Activated T-helper 1 cell treated with anti-CD3 and anti-CD28 coated beads, Interleukin-12 subunit alpha, Interleukin-12 subunit beta, Interleukin-2, Interleukin-4 antibody, amounts not matched to agents 30 ng/mL and 10 ng/mL and 1 ng/mL, durations not matched to agents 14 hours and 24 hours and 36 hours (primary cell): Measurements from ENCODE around the gene TRIM14. TPM values are rescaled to one million over a fixed set of nuclear protein-coding genes. Genes with fewer than 3 reads are reported as not detected.

Experiments used
- DNase-seq: peaks from one replicate; pipeline ENCODE4 v3.0.0; 2021; ENCODE audit warnings: low spot score
- H3K27ac Mint-ChIP-seq: one replicate; pipeline ENCODE4 v1.8.0; 2021; ENCODE audit warnings: mild to moderate bottlenecking, mixed read lengths
- H3K27me3 Mint-ChIP-seq: one replicate; pipeline ENCODE4 v1.8.0; 2022; ENCODE audit warnings: mild to moderate bottlenecking, moderate library complexity, mixed read lengths; ENCODE audit not compliant: insufficient read depth
- H3K36me3 Mint-ChIP-seq: one replicate; pipeline ENCODE4 v1.8.0; 2021; ENCODE audit warnings: low read depth, mixed read lengths
- H3K4me1 Mint-ChIP-seq: one replicate; pipeline ENCODE4 v1.8.0; 2021; ENCODE audit warnings: low read depth, mixed read lengths
- H3K4me3 Mint-ChIP-seq: one replicate; pipeline ENCODE4 v1.8.0; 2021; ENCODE audit warnings: mild to moderate bottlenecking, moderate library complexity, mixed read lengths
- H3K9me3 Mint-ChIP-seq: one replicate; pipeline ENCODE4 v1.8.0; 2021; ENCODE audit warnings: mixed read lengths
- intact Hi-C: fragments of 100-400 bp; cut with micrococcal nuclease; formaldehyde crosslinking; loops from one replicate; pipeline ENCODE4 v1.15.1; 2024
- total RNA-seq: library from RNA; stranded (reverse); gene quantifications from 2 replicates; pipeline ENCODE4 v1.2.3, GENCODE V29; 2022

TRIM14 gene, protein sequence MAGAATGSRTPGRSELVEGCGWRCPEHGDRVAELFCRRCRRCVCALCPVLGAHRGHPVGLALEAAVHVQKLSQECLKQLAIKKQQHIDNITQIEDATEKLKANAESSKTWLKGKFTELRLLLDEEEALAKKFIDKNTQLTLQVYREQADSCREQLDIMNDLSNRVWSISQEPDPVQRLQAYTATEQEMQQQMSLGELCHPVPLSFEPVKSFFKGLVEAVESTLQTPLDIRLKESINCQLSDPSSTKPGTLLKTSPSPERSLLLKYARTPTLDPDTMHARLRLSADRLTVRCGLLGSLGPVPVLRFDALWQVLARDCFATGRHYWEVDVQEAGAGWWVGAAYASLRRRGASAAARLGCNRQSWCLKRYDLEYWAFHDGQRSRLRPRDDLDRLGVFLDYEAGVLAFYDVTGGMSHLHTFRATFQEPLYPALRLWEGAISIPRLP
- 41.7 and 42.0 TPM in 2 replicates for total RNA-seq

DNA sequence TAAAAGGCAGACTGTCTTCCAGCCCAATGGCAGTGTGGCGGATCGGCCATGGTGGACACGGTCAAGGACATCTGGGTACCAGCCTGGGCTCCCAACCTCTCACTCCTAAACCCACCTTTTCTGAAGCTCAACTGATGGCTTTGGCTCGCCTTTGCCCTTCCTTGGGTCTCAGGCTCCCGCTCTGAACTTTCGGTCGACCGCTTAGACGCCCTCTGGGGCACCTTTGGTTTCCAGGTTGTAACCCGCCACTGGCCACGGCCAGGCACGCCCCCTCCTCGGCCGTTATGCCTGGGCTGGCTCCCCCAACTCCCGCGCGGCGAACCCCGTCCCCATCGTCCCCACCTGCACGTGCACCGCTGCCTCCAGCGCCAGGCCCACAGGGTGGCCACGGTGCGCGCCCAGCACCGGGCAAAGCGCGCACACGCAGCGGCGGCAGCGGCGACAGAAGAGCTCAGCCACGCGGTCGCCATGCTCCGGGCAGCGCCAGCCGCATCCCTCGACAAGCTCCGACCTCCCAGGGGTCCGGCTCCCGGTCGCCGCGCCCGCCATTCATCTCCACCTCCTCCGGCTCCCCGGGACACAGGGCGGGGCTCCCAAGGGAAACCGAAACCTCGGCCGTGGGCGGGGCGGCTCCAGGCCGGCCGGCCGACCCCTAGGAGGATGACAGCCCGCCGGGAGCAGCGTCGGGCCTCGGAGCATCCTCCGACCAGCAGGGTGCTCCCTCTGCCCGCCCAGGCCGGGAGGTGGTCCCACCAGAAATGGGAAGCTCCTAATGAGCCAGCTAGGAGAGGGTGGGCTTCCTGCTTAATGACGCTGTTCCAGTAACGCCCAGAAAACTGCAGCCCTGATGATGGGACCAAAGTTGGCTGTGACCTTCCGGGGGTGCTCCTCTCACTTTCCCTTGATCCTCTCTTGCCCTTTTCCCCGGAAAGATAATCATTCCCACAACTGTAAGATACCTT, at the start of gene TRIM14:
TRIM14 (minus strand) TSS at position 583 of the 962 bp plus-strand sequence; CDS start at position 549, 34 bp downstream.
- Mint-ChIP-seq H3K27me3 (no peaks in the 10 kb centered on the region), H3K4me3 (peak within 1 kb of the TSS; percentile 95), H3K9me3 (no peaks in the 10 kb centered on the region), H3K4me1 (peaks cover 42% of the 10 kb centered on the region), H3K36me3 (peaks cover 11% of the 10 kb centered on the region), H3K27ac (peak within 1 kb of the TSS; percentile 98)
- DNase-seq, result peak; percentile 71
- intact Hi-C loops, result loop anchor here (1.0 to 10.0 kb wide), 5 partner anchors 17 to 1106 kb away; partner anchors contain the start of genes ALG2, SEC61B, TBC1D2 and TRMO

DNA sequence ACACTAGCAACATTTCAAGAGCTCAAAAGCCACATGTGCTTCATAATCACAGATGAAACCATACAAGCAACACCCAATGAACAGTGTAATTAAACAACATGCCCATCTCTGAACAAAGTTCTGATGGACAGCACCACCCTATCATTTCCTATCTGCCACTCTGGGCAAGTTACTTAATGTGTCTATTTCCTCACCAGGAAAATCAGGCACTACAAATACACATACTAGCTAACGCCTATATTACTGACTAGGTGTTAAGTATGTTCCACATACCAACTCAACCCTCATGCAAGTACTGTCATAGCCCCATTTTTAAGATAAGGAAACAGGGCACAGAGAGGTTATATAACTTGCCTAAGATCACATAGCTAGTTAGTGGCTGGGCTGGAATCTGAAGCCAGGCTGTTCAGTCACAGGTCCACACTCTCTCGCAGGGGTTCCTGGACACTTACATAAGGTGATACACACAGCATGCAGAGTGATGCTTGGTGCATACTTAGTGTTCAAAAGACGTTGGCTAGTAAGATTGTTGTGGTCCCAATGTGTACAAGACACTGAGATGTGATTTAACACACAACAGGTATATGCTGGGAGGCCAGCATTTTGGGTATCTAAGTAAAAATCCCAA, 49.2 kb upstream of the TRIM14 start:
- peaks cover 13% of the 10 kb centered on the region for H3K4me1 Mint-ChIP-seq
- peaks cover 2% of the 10 kb centered on the region for H3K27me3 Mint-ChIP-seq
- no peak overlapping the region for H3K27ac Mint-ChIP-seq
- no peak overlapping the region for H3K4me3 Mint-ChIP-seq
- no peaks in the 10 kb centered on the region for H3K36me3 Mint-ChIP-seq
- intact Hi-C loops, result no loop called here
- H3K9me3 Mint-ChIP-seq, result no peaks in the 10 kb centered on the region
- no peak for DNase-seq

DNA sequence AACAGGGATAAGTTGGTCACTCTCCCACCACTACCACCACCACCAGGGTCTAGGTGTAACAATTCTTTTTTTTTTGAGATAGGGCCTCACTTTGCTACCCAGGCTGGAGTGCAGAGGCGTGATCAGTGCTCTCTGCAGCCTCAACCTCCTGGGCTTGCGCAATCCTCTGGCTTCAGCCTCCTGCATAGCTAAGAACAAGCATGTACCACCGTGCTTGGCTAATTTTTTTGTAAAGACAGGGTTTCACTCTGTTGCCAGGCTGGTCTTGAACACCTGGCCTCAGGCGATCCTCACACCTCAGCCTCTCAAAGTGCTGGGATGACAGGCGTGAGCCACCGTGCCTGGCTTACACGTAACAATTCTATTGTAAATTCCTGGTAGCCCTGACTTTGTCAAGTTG, 45.9 kb upstream of the TRIM14 start:
- no peaks in the 10 kb centered on the region for H3K9me3 Mint-ChIP-seq
- DNase-seq, result no peak
- peaks cover 2% of the 10 kb centered on the region for H3K27me3 Mint-ChIP-seq
- H3K4me1 Mint-ChIP-seq, result peaks cover 9% of the 10 kb centered on the region
- intact Hi-C loops, result no loop called here
- H3K36me3 Mint-ChIP-seq, result no peaks in the 10 kb centered on the region
- no peak overlapping the region for H3K27ac Mint-ChIP-seq
- no peak overlapping the region for H3K4me3 Mint-ChIP-seq

DNA sequence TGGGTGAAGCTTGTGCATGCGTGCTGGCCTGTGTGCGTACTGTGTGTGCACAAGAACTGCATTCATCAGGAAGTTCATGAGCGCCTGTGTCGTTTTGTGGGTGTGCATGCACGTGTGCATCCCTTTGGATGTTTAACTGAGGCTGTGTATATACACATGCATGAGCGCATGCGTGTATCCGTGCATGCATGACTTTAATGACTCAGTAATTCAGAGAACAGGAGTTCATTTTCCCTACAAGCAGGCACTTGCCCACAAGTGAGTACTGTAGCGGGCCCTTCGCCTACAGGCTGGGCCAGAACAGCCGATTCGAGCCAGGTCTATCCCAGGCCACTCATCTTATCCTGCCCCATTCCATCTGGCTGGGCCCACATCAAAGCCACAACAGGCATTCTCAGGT, 43.6 kb upstream of the TRIM14 start:
- Mint-ChIP-seq H3K27me3 (peaks cover 2% of the 10 kb centered on the region), H3K9me3 (no peaks in the 10 kb centered on the region), H3K27ac (no peak overlapping the region), H3K4me1 (peaks cover 6% of the 10 kb centered on the region), H3K4me3 (no peak overlapping the region), H3K36me3 (no peaks in the 10 kb centered on the region)
- no peak for DNase-seq
- intact Hi-C loops, result no loop called here

DNA sequence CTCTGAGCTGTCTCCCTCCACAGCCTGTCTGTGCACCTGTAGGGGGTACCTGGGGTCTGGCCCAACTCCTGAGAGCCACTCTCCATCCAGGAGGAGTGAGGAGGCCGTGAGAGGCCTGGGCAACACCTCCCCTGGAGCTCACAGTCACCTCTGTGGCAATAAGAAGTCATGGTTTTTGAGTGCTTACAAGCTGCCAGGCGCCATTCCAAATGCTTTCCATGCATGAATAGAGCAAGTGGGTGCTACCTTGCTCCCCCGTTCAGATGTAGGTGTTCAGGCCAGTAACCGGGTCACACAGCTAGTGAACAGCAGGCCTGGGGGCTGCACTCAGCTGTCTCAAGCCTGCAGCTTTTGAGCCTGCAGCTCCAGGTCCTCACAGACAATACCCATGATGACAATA, 42.8 kb upstream of the TRIM14 start:
- Mint-ChIP-seq H3K4me1 (peaks cover 6% of the 10 kb centered on the region), H3K4me3 (no peak overlapping the region), H3K9me3 (no peaks in the 10 kb centered on the region), H3K27me3 (no peaks in the 10 kb centered on the region), H3K27ac (no peak overlapping the region), H3K36me3 (no peaks in the 10 kb centered on the region)
- intact Hi-C loops, result no loop called here
- no peak for DNase-seq

DNA sequence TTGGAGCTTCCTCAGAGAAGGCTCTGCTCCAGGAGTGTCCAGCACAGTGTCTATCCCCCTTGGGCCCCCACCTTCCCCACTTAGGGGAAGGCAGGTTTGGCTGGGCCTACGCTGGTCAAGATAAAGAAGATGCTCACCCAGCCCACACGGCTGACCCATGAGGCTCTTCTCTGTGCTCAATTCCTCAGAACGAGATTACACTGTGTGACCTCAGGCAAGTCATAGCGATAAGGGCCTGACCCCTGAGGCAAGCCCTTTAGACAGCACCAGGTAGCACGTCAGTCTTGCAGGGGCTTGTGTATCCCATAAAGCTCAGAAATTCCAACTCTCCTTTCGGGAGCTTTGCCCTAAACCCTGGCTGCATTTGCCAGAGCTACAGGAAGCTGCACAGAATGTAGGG, 40.8 kb upstream of the TRIM14 start:
- Mint-ChIP-seq H3K27me3 (no peaks in the 10 kb centered on the region), H3K4me1 (peaks cover 6% of the 10 kb centered on the region), H3K27ac (no peak overlapping the region)

DNA sequence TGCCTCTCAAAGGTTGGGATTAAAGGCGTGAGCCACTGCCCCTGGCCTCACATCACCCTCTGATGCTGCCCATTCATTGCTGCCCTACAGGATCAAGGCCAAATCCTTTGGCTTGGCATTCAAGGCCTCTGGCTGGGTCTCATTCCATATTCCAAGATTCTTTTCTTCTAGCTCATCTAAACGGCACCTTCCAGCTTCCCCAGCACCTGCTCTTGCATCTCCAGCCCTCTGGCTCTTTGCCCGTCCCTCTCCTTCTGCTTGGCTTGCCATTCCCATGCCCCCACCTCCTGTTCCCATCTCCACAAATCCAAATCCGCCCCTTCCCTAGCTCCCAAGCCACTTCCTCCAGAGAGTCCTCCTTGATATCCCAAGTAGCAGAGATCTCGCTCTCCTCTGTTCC, 40.3 kb upstream of the TRIM14 start:
- no peak overlapping the region for H3K4me3 Mint-ChIP-seq
- no peak overlapping the region for H3K27ac Mint-ChIP-seq
- intact Hi-C loops, result no loop called here

More for the DNA sequence above, 40.8 kb upstream of the TRIM14 start:
- no peaks in the 10 kb centered on the region for H3K9me3 Mint-ChIP-seq
- intact Hi-C loops, result no loop called here
- no peak overlapping the region for H3K4me3 Mint-ChIP-seq
- no peak for DNase-seq
- no peaks in the 10 kb centered on the region for H3K36me3 Mint-ChIP-seq

DNA sequence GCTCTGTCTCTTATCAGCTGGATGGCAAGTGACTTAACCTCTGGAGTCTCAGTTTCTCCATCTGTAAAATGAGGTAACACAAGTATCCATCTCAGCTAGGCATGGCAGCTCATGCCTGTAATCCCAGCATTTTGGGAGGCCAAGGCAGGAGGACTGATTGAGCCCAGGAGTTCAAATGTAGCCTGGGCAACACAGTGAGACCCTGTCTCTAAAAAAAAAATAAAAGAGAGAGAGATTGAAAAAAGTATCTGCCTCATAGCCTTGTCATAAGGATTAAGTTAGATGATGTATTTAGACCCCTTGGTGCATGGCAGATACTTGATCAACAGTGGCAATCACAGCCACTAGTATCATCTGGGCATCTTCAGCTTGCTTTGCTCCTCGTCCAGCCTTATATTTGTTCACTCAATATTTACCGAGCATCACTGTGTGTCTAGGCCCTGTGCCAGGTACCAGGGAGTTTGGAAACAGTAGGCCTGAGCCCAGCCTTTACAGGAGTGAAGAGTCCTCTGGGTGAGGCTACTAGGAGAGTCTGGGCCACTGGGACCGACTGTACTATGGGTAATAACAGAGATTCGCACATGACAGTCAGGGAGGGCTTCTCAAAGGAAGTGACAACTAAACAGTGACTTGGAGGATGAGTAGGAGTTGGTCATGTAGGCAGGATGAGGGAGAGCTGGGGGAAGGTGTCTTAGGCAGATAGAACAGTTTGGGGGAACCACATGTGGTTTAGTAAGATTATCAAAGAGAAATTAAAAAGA, 39.2 kb upstream of the TRIM14 start:
- Mint-ChIP-seq H3K27me3 (no peaks in the 10 kb centered on the region), H3K4me3 (no peak overlapping the region), H3K9me3 (no peaks in the 10 kb centered on the region), H3K4me1 (peaks cover 6% of the 10 kb centered on the region), H3K36me3 (no peaks in the 10 kb centered on the region), H3K27ac (no peak overlapping the region)
- intact Hi-C loops, result no loop called here
- DNase-seq, result no peak

More for the DNA sequence above, 40.3 kb upstream of the TRIM14 start:
- Mint-ChIP-seq H3K9me3 (no peaks in the 10 kb centered on the region), H3K36me3 (no peaks in the 10 kb centered on the region), H3K4me1 (peaks cover 6% of the 10 kb centered on the region), H3K27me3 (no peaks in the 10 kb centered on the region)
- no peak for DNase-seq

DNA sequence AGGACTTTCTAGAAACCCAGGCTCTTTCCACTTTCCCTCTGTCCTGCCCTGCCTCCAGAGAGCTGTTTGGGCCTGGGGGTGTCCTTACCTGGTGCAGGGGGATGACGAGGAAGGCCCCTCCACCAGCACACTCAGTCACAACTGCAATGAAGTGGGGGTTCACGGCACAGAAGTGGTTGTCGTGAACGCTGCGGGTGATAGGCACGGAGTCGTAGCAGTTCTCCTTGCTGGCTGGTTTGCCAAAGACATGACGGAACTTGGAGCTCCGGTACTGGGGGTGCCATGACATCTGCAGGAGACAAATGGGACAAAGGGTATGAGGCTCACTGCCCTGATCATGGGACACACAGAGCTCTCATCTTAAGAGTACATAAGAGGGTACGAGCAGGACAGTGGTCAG, 38.4 kb upstream of the TRIM14 start:
- Mint-ChIP-seq H3K4me1 (peaks cover 6% of the 10 kb centered on the region), H3K9me3 (no peaks in the 10 kb centered on the region), H3K4me3 (no peak overlapping the region), H3K36me3 (no peaks in the 10 kb centered on the region), H3K27me3 (no peaks in the 10 kb centered on the region), H3K27ac (no peak overlapping the region)
- intact Hi-C loops, result no loop called here
- DNase-seq, result no peak

DNA sequence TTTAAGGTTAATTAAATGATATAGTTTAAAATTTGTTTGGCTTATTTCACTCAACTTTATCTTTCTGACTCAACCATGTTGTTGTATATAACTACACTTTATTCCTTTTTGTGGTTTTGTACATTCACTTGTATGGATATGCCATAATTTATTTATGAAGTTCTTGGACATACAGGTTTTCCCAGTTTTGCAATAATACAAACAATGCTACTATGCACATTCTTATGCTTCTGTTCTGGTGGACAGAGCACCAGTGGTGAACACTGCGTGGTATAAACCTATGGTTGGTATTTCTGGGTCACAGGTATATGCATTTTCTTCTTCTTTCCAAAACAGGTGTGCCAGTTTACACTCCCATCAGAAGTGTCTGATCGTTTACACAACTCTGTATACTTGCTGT, 35.7 kb upstream of the TRIM14 start:
- Mint-ChIP-seq H3K4me3 (no peak overlapping the region), H3K4me1 (peaks cover 6% of the 10 kb centered on the region), H3K27me3 (no peaks in the 10 kb centered on the region), H3K9me3 (no peaks in the 10 kb centered on the region), H3K36me3 (no peaks in the 10 kb centered on the region), H3K27ac (no peak overlapping the region)
- no peak for DNase-seq
- intact Hi-C loops, result no loop called here

DNA sequence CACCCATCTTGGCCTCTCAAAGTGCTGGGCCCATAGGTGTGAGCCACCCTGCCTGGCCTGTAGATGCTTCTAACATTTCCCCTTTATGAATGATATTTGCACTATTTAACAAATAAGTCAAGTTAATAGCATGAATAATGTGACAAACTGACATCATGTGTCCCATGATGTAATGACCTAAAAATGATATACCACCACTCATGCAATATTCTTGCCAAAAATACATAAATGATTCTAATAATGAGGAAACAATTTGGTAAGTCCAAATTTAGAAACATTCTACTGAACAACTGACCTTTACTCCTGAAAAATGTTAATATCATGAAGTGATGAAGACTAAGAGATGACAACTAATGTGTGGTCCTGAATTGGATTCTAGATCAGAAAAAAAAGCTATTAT, 33.5 kb upstream of the TRIM14 start:
- peaks cover 2% of the 10 kb centered on the region for H3K27me3 Mint-ChIP-seq
- no peak overlapping the region for H3K27ac Mint-ChIP-seq
- H3K4me3 Mint-ChIP-seq, result no peak overlapping the region
- intact Hi-C loops, result no loop called here
- no peaks in the 10 kb centered on the region for H3K9me3 Mint-ChIP-seq
- DNase-seq, result no peak
- H3K36me3 Mint-ChIP-seq, result no peaks in the 10 kb centered on the region
- H3K4me1 Mint-ChIP-seq, result no peaks in the 10 kb centered on the region

DNA sequence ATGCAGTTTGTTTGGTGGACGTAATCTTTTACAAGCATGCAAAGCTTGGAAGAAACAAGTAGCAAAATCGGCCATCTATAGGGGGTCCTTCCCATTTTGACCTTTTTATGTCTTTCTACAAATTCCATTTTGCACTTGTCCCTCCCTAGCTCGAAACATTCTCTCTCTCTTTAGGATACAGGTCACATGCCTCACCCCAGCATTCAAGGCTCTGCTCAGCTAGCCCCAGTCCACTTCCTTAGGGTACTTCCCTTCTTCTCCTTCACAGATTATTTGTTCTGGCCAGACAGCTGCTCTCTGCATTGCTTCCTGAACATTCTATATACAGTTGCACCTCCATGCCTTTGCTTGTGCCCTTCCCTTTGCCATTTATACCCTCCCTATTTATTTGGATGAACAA, 31.7 kb upstream of the TRIM14 start:
- no peaks in the 10 kb centered on the region for H3K4me1 Mint-ChIP-seq
- DNase-seq, result no peak
- no peak overlapping the region for H3K4me3 Mint-ChIP-seq
- no peaks in the 10 kb centered on the region for H3K9me3 Mint-ChIP-seq
- intact Hi-C loops, result no loop called here
- no peak overlapping the region for H3K27ac Mint-ChIP-seq
- peaks cover 2% of the 10 kb centered on the region for H3K27me3 Mint-ChIP-seq
- no peaks in the 10 kb centered on the region for H3K36me3 Mint-ChIP-seq
